Measurements from ENCODE around the gene MYO10.
"Not testable (repeated sequence)": the region's sequence is repeated elsewhere in the genome, so short reads cannot be mapped to it uniquely, and the experiment has no call there.

MYO10 gene

GRCh38 chr5:16735101-16736060 is 200.7 kb downstream of the MYO10 start:
- DNase-seq: no peak

- DNase-seq: no peak
These were observed 202.6 kb downstream of the MYO10 start for GRCh38 chr5:16733331-16734006.

GRCh38 chr5:16732356-16732755 is 203.7 kb downstream of the MYO10 start:
- DNase-seq: no peak

- no peak for DNase-seq
These were observed 208.2 kb downstream of the MYO10 start for GRCh38 chr5:16727755-16728325.

- DNase-seq: peak; percentile 62
These were observed 209.5 kb downstream of the MYO10 start for GRCh38 chr5:16726538-16726946.

GRCh38 chr5:16725575-16725974 is 210.5 kb downstream of the MYO10 start:
- no peak for DNase-seq

- DNase-seq: no peak
These were observed 212.3 kb downstream of the MYO10 start for GRCh38 chr5:16723821-16724220.

- DNase-seq: no peak
These were observed 214.0 kb downstream of the MYO10 start for GRCh38 chr5:16722097-16722495.

- DNase-seq: no peak
These were observed 214.7 kb downstream of the MYO10 start for GRCh38 chr5:16721151-16722096.

- not testable (repeated sequence) for DNase-seq
These were observed 218.1 kb downstream of the MYO10 start for GRCh38 chr5:16718036-16718435.

GRCh38 chr5:16713386-16713928 is 222.6 kb downstream of the MYO10 start:
- DNase-seq: no peak

GRCh38 chr5:16712620-16713019 is 223.5 kb downstream of the MYO10 start:
- DNase-seq: no peak

- DNase-seq: no peak
These were observed 223.9 kb downstream of the MYO10 start for GRCh38 chr5:16712178-16712577.

- no peak for DNase-seq
These were observed 226.2 kb downstream of the MYO10 start for GRCh38 chr5:16709691-16710433.

GRCh38 chr5:16707869-16708192 is 228.3 kb downstream of the MYO10 start:
- DNase-seq: no peak

GRCh38 chr5:16707168-16707868 is 228.8 kb downstream of the MYO10 start:
- DNase-seq: no peak

- no peak for DNase-seq
These were observed 231.1 kb downstream of the MYO10 start for GRCh38 chr5:16704945-16705344.

- DNase-seq: no peak
These were observed 233.1 kb downstream of the MYO10 start for GRCh38 chr5:16702964-16703363.

GRCh38 chr5:16701134-16702099 is 234.7 kb downstream of the MYO10 start:
- DNase-seq: no peak

GRCh38 chr5:16700081-16700480 is 236.0 kb downstream of the MYO10 start:
- DNase-seq: no peak
